Nephron progenitor cell (in vitro differentiated cells): ENCODE measurements around the gene ADM5.

Experiments used
- DNase-seq: peaks from one replicate; pipeline ENCODE4 v3.0.0; 2021
- H3K27ac Mint-ChIP-seq: 2 replicates; pipeline ENCODE4 v1.8.0; 2021; ENCODE audit warnings: mild to moderate bottlenecking, moderate library complexity, mixed read lengths
- H3K27me3 Mint-ChIP-seq: 2 replicates; pipeline ENCODE4 v1.8.0; 2021; ENCODE audit warnings: mild to moderate bottlenecking, low read depth, mixed read lengths; ENCODE audit not compliant: poor library complexity
- H3K36me3 Mint-ChIP-seq: 2 replicates; pipeline ENCODE4 v1.8.0; 2021; ENCODE audit warnings: low read depth, mixed read lengths
- H3K4me1 Mint-ChIP-seq: 2 replicates; pipeline ENCODE4 v1.8.0; 2021; ENCODE audit warnings: mixed read lengths
- H3K4me3 Mint-ChIP-seq: 2 replicates; pipeline ENCODE4 v1.8.0; 2021; ENCODE audit warnings: mild to moderate bottlenecking, moderate library complexity, mixed read lengths
- H3K9me3 Mint-ChIP-seq: 2 replicates; pipeline ENCODE4 v1.8.0; 2021; ENCODE audit warnings: mild to moderate bottlenecking, moderate library complexity, mixed read lengths
- TF ChIP-seq, protein P1 (sequence below): fragments of 200-600 bp; sonication (generic); IDR thresholded peaks from 2 replicates; pipeline ENCODE4 v1.5.0; 2021; ENCODE audit warnings: antibody characterized with exemption

The ADM5 gene

DNA sequence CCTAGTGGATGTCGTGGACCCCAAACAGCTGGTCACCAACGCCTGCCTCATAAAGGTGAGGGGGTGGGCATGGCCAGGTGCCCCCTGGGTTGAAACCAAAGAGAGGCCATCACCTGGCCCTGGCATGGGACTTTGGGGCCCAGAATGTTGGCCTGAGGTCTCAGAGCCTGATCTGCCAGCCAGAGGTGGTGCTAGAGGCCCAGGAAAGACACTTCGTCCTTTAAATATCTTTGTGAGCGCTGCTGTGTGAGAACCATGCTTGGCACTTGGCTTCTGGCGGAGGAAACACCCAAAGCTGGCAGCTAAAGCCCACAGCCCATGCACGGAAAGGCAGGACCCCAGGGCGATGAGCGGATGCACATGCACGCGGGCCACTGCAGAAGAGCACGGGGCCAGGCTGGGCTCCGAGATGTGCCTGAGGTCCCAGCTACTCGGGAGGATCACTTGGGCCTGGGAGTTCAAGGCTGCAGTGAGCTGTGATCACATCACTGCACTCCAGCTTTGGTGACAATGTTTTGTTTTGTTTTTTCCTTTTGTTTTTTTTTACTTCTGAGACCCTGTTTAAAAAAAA, 4.3 kb upstream of the ADM5 start:
- TF ChIP-seq, protein P1, sequence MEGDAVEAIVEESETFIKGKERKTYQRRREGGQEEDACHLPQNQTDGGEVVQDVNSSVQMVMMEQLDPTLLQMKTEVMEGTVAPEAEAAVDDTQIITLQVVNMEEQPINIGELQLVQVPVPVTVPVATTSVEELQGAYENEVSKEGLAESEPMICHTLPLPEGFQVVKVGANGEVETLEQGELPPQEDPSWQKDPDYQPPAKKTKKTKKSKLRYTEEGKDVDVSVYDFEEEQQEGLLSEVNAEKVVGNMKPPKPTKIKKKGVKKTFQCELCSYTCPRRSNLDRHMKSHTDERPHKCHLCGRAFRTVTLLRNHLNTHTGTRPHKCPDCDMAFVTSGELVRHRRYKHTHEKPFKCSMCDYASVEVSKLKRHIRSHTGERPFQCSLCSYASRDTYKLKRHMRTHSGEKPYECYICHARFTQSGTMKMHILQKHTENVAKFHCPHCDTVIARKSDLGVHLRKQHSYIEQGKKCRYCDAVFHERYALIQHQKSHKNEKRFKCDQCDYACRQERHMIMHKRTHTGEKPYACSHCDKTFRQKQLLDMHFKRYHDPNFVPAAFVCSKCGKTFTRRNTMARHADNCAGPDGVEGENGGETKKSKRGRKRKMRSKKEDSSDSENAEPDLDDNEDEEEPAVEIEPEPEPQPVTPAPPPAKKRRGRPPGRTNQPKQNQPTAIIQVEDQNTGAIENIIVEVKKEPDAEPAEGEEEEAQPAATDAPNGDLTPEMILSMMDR: no peak
- peaks cover 55% of the 10 kb centered on the region for H3K4me1 Mint-ChIP-seq
- H3K36me3 Mint-ChIP-seq: peaks cover 47% of the 10 kb centered on the region
- H3K4me3 Mint-ChIP-seq: no peak overlapping the region
- H3K27me3 Mint-ChIP-seq: no peaks in the 10 kb centered on the region
- H3K9me3 Mint-ChIP-seq: no peaks in the 10 kb centered on the region
- H3K27ac Mint-ChIP-seq: peak overlapping the region; percentile 71
- no peak for DNase-seq

DNA sequence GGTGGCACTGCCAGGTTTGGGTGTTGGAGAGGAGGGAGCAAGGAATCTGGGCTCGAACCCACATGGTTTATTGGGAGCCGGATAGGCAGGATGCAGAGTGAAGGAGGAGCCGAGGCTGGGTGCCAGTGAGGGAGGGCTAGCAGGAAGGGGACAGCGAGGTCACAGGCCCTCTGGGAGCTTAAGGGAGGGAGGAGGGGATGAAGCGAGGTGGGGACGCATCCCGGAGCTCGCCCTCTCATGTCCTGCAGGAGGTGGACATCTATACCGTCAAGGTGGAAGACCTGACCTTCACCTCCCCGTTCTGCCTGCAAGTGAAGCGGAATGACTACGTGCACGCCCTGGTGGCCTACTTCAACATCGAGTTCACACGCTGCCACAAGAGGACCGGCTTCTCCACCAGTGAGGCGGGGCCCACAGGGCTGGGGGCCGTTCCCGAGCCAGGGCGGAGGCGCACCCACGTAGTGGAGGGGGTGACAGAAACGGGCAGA, 3.5 kb upstream of the ADM5 start:
- H3K27ac Mint-ChIP-seq: no peak overlapping the region

DNA sequence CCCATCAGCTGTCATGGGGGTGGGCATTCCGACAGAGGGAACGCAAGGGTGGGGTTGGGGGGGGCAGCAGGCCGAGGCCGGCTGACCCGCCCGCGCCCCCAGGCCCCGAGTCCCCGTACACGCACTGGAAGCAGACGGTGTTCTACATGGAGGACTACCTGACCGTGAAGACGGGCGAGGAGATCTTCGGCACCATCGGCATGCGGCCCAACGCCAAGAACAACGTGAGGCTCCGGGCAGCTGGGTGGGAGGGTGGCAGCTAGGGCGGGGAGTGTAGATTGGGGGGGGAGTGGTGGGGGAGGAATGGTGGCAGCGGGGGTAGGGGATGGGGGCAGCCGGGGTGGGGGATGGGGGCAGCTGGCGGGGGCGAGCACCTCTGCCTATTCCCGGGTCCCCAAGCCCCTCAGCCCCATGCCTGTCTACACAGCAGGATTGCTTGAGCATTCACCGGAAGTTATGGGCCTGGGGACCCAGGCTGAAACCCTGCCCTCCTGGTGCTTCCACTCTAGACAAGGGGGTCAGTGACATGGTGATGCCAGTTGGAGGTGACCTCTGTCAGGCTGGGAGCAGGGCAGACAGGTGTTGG, 2.8 kb upstream of the ADM5 start:
- Mint-ChIP-seq H3K4me3 (peak overlapping the region; percentile 18), H3K27ac (peak overlapping the region; percentile 98), H3K4me1 (peaks cover 59% of the 10 kb centered on the region), H3K27me3 (no peaks in the 10 kb centered on the region), H3K9me3 (no peaks in the 10 kb centered on the region), H3K36me3 (peaks cover 41% of the 10 kb centered on the region)
- DNase-seq: no peak
- TF ChIP-seq, protein P1: no peak

More for the DNA sequence above, 3.5 kb upstream of the ADM5 start:
- H3K4me3 Mint-ChIP-seq: no peak overlapping the region
- no peaks in the 10 kb centered on the region for H3K27me3 Mint-ChIP-seq
- TF ChIP-seq, protein P1: no peak
- peaks cover 55% of the 10 kb centered on the region for H3K4me1 Mint-ChIP-seq
- no peak for DNase-seq
- peaks cover 45% of the 10 kb centered on the region for H3K36me3 Mint-ChIP-seq
- H3K9me3 Mint-ChIP-seq: no peaks in the 10 kb centered on the region

DNA sequence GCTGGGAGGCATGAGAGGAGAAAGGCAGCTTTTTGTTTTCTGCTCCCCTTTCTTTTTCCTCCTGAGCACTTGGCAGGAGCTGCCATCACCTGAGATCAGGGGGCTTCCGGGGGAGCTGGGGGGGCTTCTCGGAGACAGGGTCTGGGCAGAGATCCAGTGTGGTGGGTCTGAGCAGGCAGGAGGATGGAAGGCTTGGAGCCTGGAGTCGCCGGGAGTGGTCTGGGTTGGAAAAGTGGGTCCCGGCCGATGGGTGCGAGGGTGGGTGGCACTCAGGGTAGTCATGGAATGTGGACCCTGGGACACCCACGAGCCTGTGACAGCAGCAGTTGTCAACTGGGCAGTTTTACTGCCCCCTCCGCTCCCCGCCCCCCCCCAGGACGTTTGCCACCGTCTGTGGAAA, 2.2 kb upstream of the ADM5 start:
- Mint-ChIP-seq H3K4me1 (peaks cover 64% of the 10 kb centered on the region), H3K36me3 (peaks cover 37% of the 10 kb centered on the region), H3K4me3 (peak overlapping the region; percentile 18), H3K9me3 (no peaks in the 10 kb centered on the region), H3K27ac (peak overlapping the region; percentile 98), H3K27me3 (no peaks in the 10 kb centered on the region)
- TF ChIP-seq, protein P1: no peak
- DNase-seq: no peak

DNA sequence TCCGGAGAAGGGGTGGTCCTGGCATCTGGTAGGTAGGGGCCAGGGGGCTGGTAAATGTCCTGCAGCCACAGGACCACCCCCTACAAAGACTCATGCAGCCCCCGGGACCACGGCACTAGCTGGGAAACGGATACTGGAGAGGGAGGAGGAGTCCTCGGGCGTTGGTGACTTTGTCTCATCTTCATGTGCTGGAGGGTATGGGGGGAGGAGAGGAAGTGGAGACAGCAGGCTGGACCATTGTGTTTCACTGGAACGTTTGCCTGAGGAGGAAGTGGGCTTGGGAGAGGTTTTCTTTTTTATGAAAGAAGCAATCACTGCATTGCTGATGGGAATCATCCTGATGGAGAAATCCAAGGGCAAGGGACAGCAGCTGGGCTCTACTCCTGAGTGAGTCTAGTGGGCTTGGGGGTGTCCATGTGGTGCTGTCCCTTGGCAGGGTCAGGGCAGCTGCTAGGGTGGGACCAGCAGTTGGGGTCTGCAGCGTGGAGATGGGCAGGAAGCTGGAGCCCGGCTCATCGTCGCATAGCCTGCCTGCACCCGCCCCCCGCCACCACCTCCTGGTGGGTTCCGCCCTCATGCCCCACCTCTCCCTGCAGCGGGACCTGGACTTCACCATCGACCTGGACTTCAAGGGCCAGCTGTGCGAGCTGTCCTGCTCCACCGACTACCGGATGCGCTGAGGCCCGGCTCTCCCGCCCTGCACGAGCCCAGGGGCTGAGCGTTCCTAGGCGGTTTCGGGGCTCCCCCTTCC, 1.7 kb upstream of the ADM5 start:
- TF ChIP-seq, protein P1: no peak
- Mint-ChIP-seq H3K27me3 (no peaks in the 10 kb centered on the region), H3K36me3 (peaks cover 31% of the 10 kb centered on the region), H3K4me1 (peaks cover 70% of the 10 kb centered on the region), H3K4me3 (peak overlapping the region; percentile 34), H3K27ac (peak overlapping the region; percentile 98), H3K9me3 (no peaks in the 10 kb centered on the region)
- peak; percentile 40 for DNase-seq
